ENCODE measurements around the gene IRX6. TPM values are rescaled to one million over a fixed set of nuclear protein-coding genes. Genes with fewer than 3 reads are reported as not detected.

The IRX6 gene
- total RNA-seq, 2 experiments from 2014 or later, result not detected

- DNase-seq, result no peak
- Mint-ChIP-seq H3K36me3 (ENCODE audit: low read depth) (no peaks in the 10 kb centered on the region), H3K27ac (no peak overlapping the region), H3K9me3 (ENCODE audit: insufficient read depth) (no peaks in the 10 kb centered on the region), H3K4me1 (ENCODE audit: low read depth) (no peaks in the 10 kb centered on the region), H3K27me3 (ENCODE audit: low read depth) (peaks cover 45% of the 10 kb centered on the region), H3K4me3 (no peak overlapping the region)
- POLR2A ChIA-PET, result no interaction called here
- no peak for ATAC-seq
- CTCF ChIA-PET, result no interaction called here
Observed at GRCh38 chr16:55325458-55326109, 1.6 kb downstream of the IRX6 start.

GRCh38 chr16:55326261-55327092 lies 2.5 kb downstream of the IRX6 start:
- H3K36me3 Mint-ChIP-seq (ENCODE audit: low read depth), result no peaks in the 10 kb centered on the region
- H3K9me3 Mint-ChIP-seq (ENCODE audit: insufficient read depth), result no peaks in the 10 kb centered on the region
- POLR2A ChIA-PET, result no interaction called here
- no peaks in the 10 kb centered on the region for H3K4me1 Mint-ChIP-seq (ENCODE audit: low read depth)
- no peak for ATAC-seq
- H3K4me3 Mint-ChIP-seq, result no peak overlapping the region
- H3K27ac Mint-ChIP-seq, result no peak overlapping the region
- H3K27me3 Mint-ChIP-seq (ENCODE audit: low read depth), result peaks cover 51% of the 10 kb centered on the region
- CTCF ChIA-PET, result no interaction called here
- no peak for DNase-seq

- ChIA-PET POLR2A (no interaction called here), CTCF (no interaction called here)
- Mint-ChIP-seq H3K27ac (no peak overlapping the region), H3K27me3 (ENCODE audit: low read depth) (peaks cover 62% of the 10 kb centered on the region), H3K4me1 (ENCODE audit: low read depth) (no peaks in the 10 kb centered on the region), H3K9me3 (ENCODE audit: insufficient read depth) (no peaks in the 10 kb centered on the region), H3K4me3 (no peak overlapping the region), H3K36me3 (ENCODE audit: low read depth) (no peaks in the 10 kb centered on the region)
- DNase-seq (no peak), ATAC-seq (no peak)
Observed at GRCh38 chr16:55328611-55329569, 4.9 kb downstream of the IRX6 start.

DNA sequence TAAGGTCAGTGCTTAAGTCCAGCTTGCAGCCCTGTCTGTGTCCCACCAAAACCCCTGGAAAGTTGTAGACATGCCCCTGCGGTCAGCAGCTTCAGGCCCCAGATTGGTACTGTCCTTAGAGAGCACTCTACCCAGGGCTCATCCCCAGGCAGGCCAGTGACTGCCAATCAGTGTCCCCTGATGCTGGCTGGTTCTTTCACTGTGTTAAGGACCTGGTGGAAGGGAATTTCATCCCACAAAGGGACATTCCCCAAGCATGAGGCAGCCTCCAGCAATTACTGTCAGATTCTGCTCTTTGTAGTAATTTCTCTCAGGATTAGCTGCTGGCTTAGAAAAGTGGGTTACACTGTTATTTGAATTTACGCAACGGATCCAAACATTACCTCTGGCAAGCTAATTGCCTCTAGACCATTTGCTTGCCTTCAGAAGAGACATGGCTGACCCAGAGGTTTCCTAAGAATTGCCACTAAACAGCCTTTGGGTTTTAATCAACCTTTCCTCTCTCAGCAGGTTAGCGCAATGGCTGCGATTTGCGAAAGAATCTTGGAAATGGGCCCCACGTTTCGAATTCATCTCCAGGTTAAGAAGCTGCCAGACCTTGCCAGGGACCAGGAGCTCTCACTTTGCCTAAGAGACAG lies 5.9 kb downstream of the IRX6 start:
- Mint-ChIP-seq H3K4me1 (ENCODE audit: low read depth) (no peaks in the 10 kb centered on the region), H3K9me3 (ENCODE audit: insufficient read depth) (no peaks in the 10 kb centered on the region), H3K27me3 (ENCODE audit: low read depth) (peaks cover 64% of the 10 kb centered on the region), H3K4me3 (no peak overlapping the region), H3K36me3 (ENCODE audit: low read depth) (no peaks in the 10 kb centered on the region), H3K27ac (no peak overlapping the region)
- DNase-seq (no peak), ATAC-seq (no peak)
- CTCF ChIA-PET, result no interaction called here
- POLR2A ChIA-PET, result no interaction called here

GRCh38 chr16:55330781-55331647 lies 7.0 kb downstream of the IRX6 start:
- H3K4me3 Mint-ChIP-seq, result no peak overlapping the region
- ATAC-seq (no peak), DNase-seq (no peak)
- H3K27me3 Mint-ChIP-seq (ENCODE audit: low read depth), result peaks cover 55% of the 10 kb centered on the region
- H3K27ac Mint-ChIP-seq, result no peak overlapping the region
- no peaks in the 10 kb centered on the region for H3K36me3 Mint-ChIP-seq (ENCODE audit: low read depth)
- POLR2A ChIA-PET, result no interaction called here
- H3K4me1 Mint-ChIP-seq (ENCODE audit: low read depth), result no peaks in the 10 kb centered on the region
- H3K9me3 Mint-ChIP-seq (ENCODE audit: insufficient read depth), result no peaks in the 10 kb centered on the region
- CTCF ChIA-PET, result no interaction called here

GRCh38 chr16:55331648-55332185 lies 7.7 kb downstream of the IRX6 start:
- Mint-ChIP-seq H3K36me3 (ENCODE audit: low read depth) (no peaks in the 10 kb centered on the region), H3K4me3 (no peak overlapping the region), H3K27me3 (ENCODE audit: low read depth) (peaks cover 55% of the 10 kb centered on the region), H3K4me1 (ENCODE audit: low read depth) (no peaks in the 10 kb centered on the region), H3K27ac (no peak overlapping the region), H3K9me3 (ENCODE audit: insufficient read depth) (no peaks in the 10 kb centered on the region)
- DNase-seq, result no peak
- POLR2A ChIA-PET, result no interaction called here
- ATAC-seq, result no peak
- CTCF ChIA-PET, result no interaction called here

DNA sequence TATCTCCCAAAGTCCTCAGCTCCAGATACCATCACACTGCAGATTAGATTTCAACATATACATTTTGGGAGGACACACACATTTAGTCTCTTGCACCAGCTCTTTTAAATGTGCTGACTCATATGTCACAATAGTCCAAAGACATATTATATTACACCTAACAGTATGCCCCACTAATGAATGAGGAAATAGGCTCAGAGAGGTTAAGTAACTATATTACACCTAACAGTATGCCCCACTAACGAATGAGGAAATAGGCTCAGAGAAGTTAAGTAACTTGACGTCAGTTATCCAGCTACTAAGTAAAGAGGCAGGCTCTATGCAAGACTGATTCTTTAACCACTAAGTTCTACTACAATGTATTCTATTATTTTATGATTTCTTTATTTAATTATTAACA lies 9.7 kb downstream of the IRX6 start:
- POLR2A ChIA-PET, result no interaction called here
- Mint-ChIP-seq H3K36me3 (ENCODE audit: low read depth) (no peaks in the 10 kb centered on the region), H3K27ac (no peak overlapping the region), H3K9me3 (ENCODE audit: insufficient read depth) (no peaks in the 10 kb centered on the region), H3K4me1 (ENCODE audit: low read depth) (no peaks in the 10 kb centered on the region), H3K27me3 (ENCODE audit: low read depth) (peaks cover 47% of the 10 kb centered on the region), H3K4me3 (no peak overlapping the region)
- no peak for DNase-seq
- ATAC-seq, result no peak
- CTCF ChIA-PET, result interaction anchor here (1.1 kb wide), 1 partner anchor 11 kb away, joined by 3 read pairs; no protein-coding TSS in a partner anchor

DNA sequence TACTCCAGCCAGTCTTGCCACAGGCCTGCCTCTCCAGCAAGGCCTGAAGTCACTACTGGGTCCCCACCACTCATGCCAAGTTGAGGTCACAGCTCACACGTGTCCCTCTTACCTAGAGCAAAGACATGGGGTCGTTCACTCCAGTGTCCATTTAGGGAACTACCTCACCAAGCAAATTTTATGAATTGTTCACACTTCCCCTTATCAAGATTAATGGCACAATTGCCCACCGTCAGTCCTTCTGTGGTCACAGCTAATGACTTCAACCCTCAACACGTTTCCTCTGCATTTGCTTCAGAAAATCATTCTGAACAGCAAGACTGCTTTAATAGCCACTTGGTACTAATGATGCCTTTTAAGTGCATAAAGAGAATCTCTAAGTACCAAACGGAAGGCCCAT lies 14.6 kb downstream of the IRX6 start:
- CTCF ChIA-PET, result no interaction called here
- H3K27me3 Mint-ChIP-seq (ENCODE audit: low read depth), result peaks cover 8% of the 10 kb centered on the region

DNA sequence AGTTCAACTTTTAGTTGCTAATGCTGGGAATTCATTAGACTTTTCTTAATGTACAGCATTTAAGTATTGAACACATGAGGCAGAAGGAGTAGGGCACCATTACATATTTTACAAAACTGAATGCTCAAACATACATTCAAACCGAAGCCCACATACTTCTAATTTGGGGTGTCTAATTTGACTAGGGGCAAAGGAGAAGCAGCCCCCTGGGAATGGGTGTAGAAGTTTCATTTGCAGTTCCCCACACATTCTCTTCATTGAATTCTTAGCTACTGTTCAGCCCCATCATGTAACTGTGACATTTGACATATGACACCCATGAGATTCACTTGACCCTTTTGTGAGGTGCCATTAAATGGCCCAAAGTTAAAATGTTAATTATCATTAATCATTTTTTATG lies 16.4 kb downstream of the IRX6 start:
- H3K4me3 Mint-ChIP-seq, result no peak overlapping the region
- no peak for ATAC-seq
- no peaks in the 10 kb centered on the region for H3K9me3 Mint-ChIP-seq (ENCODE audit: insufficient read depth)
- H3K27me3 Mint-ChIP-seq (ENCODE audit: low read depth), result peaks cover 6% of the 10 kb centered on the region
- H3K4me1 Mint-ChIP-seq (ENCODE audit: low read depth), result no peaks in the 10 kb centered on the region
- H3K27ac Mint-ChIP-seq, result no peak overlapping the region
- ChIA-PET CTCF (no interaction called here), POLR2A (no interaction called here)
- no peak for DNase-seq
- no peaks in the 10 kb centered on the region for H3K36me3 Mint-ChIP-seq (ENCODE audit: low read depth)

More for the DNA sequence above, 14.6 kb downstream of the IRX6 start:
- ATAC-seq (no peak), DNase-seq (no peak)
- Mint-ChIP-seq H3K4me1 (ENCODE audit: low read depth) (no peaks in the 10 kb centered on the region), H3K36me3 (ENCODE audit: low read depth) (no peaks in the 10 kb centered on the region), H3K27ac (no peak overlapping the region), H3K9me3 (ENCODE audit: insufficient read depth) (no peaks in the 10 kb centered on the region), H3K4me3 (no peak overlapping the region)
- POLR2A ChIA-PET, result no interaction called here

- H3K4me3 Mint-ChIP-seq, result no peak overlapping the region
- ATAC-seq (no peak), DNase-seq (no peak)
- no peaks in the 10 kb centered on the region for H3K9me3 Mint-ChIP-seq (ENCODE audit: insufficient read depth)
- POLR2A ChIA-PET, result no interaction called here
- H3K36me3 Mint-ChIP-seq (ENCODE audit: low read depth), result no peaks in the 10 kb centered on the region
- H3K4me1 Mint-ChIP-seq (ENCODE audit: low read depth), result no peaks in the 10 kb centered on the region
- H3K27me3 Mint-ChIP-seq (ENCODE audit: low read depth), result peaks cover 6% of the 10 kb centered on the region
- CTCF ChIA-PET, result no interaction called here
- no peak overlapping the region for H3K27ac Mint-ChIP-seq
Observed at GRCh38 chr16:55341681-55342080, 17.7 kb downstream of the IRX6 start.

DNA sequence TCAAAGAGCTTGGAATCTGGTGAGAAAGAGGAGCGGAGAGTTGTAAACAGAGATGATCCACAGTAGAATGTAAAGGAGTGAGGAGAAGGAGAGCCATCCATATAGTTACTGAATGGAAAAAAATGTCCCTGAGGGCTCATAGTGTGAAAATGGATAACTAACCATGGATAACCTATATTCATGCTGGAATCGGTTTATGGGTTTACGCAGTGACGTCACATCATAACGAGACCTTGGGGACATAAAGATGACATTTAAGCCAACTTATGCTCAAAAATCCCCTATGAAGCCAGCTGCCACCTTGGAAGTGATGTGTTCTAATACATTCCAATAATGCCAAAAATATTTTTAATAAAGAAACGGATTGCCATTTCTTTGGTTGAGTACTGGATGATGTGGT lies 22.5 kb downstream of the IRX6 start:
- H3K36me3 Mint-ChIP-seq (ENCODE audit: low read depth), result no peaks in the 10 kb centered on the region
- no peak overlapping the region for H3K27ac Mint-ChIP-seq
- no peak for ATAC-seq
- CTCF ChIA-PET, result no interaction called here
- H3K9me3 Mint-ChIP-seq (ENCODE audit: insufficient read depth), result no peaks in the 10 kb centered on the region
- POLR2A ChIA-PET, result no interaction called here
- no peaks in the 10 kb centered on the region for H3K27me3 Mint-ChIP-seq (ENCODE audit: low read depth)
- no peaks in the 10 kb centered on the region for H3K4me1 Mint-ChIP-seq (ENCODE audit: low read depth)
- no peak for DNase-seq
- H3K4me3 Mint-ChIP-seq, result no peak overlapping the region
